NCI-H82 treated with DMSO at 0.1 percent for 48 hours (cell line): Measurements from ENCODE around the gene PTPRN2.
"Not testable (repeated sequence)": the region's sequence is repeated elsewhere in the genome, so short reads cannot be mapped to it uniquely, and the experiment has no call there.

ENCODE experiments used
- DNase-seq: peaks from one replicate; lab custom pipeline; 2025; ENCODE audit not compliant: unreplicated experiment; lab: John Stamatoyannopoulos, UW

Gene PTPRN2

GRCh38 chr7:158357106-158357897, 230.3 kb downstream of the PTPRN2 start:
- DNase-seq, result no peak

GRCh38 chr7:158356454-158356853, 231.2 kb downstream of the PTPRN2 start:
- DNase-seq, result no peak

- DNase-seq, result no peak
These were observed 232.1 kb downstream of the PTPRN2 start for GRCh38 chr7:158355456-158356065.

GRCh38 chr7:158354861-158355260, 232.8 kb downstream of the PTPRN2 start:
- DNase-seq, result no peak

GRCh38 chr7:158353606-158354570, 233.7 kb downstream of the PTPRN2 start:
- no peak for DNase-seq

- not testable (repeated sequence) for DNase-seq
These were observed 235.5 kb downstream of the PTPRN2 start for GRCh38 chr7:158351899-158352729.

DNA sequence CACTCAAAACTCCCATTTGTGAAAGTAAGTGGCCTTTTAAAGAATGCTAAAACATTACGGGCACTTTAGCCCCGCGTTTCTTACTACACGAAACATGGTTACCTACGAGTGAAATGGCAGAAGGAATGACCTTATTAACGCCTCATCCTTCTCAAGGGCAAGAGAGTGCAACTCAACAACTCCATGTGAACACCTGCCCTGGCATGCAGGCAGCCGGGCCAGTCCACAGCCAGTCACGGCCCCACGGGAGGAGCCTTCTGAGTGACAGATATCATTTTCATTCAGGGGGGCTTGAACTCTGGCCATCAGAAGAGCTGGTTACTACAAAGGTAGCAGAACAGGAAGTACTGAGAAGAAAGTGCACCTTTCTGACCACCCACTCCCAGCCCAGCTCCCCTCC, 236.1 kb downstream of the PTPRN2 start:
- DNase-seq, result no peak

- DNase-seq, result no peak
These were observed 236.6 kb downstream of the PTPRN2 start for GRCh38 chr7:158351051-158351450.

- DNase-seq, result no peak
These were observed 237.3 kb downstream of the PTPRN2 start for GRCh38 chr7:158350166-158350900.

DNA sequence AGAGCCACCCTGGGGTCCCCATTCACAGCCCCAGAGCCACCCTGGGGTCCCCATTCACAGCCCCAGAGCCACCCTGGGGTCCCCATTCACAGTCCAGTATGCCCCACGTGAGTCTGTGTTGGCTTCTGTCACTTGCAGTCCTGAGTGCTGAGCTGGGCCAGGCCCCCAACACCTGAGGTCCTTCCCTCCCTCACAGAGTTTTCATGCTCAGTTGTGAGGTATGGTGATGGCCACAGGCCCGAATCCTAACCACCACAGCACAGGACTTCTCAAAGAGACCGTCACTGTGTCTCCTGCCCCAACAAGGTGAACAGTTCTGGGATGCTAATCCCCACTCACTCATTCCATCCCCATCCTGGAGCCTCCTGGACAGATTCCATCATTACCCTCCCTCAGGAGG, 239.2 kb downstream of the PTPRN2 start:
- DNase-seq, result no peak

GRCh38 chr7:158348039-158348438, 239.6 kb downstream of the PTPRN2 start:
- DNase-seq, result not testable (repeated sequence)

DNA sequence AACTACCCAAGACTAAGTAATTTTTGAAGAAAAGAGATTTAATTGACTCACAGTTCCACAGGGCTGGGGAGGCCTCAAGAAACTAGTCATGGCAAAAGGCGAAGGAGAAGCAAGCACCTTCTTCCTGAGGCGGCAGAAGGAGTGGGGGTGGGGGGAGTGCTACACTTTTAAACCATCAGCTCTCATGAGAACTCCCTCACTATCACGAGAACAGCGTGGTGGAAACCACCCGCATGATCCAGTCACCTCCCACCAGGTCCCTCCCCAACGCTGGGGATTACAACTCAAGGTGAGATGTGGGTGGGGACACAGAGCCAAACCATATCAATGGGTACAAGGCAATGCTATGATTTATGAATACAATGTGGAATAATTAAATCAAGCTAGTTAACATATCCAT, 241.9 kb downstream of the PTPRN2 start:
- no peak for DNase-seq

DNA sequence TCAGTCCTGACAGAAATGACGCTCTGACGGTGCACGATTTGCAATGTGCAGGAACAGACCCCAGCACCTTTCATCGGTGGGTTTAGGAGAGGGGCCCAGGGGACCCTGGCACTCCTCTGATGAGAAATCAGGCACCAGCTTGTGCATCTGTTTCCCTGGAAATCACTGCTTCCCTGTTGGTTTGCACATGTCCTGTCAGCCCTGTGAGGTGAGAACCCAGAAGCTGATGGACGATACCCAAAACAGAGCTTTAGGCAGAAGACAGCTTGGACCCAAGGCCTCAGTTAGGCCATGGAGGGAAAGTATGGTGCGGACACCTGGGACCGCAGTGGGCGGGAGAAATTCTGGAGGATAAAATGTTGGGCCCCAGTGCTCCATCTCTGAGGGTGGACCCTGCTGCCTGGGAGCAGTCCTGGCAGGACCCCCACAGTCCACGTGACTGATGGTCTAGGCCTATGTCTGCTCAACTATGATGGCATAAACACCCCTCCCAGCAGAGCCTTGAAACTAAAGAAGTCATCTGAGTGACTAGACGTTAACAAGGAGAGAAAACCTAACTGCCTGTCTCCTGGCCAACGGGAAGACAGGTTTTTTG, 242.8 kb downstream of the PTPRN2 start:
- no peak for DNase-seq

DNA sequence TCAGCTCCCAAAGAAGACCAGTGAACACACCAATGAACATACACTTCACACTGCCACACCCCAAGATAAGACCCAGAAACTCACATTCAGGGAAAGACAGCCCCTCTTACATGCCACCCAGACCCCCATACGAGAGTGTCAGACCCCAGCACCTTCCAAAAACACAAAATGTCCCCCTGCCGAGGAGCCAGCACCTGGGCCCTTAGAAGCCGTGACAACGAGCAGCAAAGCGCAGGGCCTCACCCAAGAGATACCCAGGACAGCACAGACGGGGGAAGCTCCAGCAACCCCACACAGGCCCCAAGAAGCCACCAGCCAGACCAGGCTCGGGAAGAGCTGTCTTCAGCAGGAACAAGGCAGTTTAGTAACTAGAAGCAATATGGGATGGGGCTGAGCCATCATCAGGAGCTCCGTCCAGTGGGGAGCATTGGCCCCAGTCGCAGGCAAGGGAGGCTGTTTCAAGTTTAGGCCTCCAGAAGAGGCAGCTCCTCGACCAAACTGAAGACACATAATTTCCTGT, 243.6 kb downstream of the PTPRN2 start:
- DNase-seq, result no peak

- no peak for DNase-seq
These were observed 244.1 kb downstream of the PTPRN2 start for GRCh38 chr7:158343526-158343925.

DNA sequence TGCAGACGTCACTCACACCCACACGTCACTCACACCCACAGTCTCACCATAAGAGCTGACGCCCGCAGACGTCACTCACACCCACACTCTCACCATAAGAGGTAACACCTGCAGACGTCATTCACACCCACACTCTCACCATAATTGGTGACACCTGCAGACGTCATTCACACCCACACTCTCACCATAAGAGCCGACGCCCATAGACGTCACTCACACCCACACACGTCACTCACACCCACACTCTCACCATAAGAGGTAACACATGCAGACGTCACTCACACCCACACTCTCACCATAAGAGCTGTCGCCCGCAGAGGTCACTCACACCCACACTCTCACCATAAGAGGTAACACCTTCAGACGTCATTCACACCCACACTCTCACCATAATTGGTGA, 246.5 kb downstream of the PTPRN2 start:
- DNase-seq, result not testable (repeated sequence)

DNA sequence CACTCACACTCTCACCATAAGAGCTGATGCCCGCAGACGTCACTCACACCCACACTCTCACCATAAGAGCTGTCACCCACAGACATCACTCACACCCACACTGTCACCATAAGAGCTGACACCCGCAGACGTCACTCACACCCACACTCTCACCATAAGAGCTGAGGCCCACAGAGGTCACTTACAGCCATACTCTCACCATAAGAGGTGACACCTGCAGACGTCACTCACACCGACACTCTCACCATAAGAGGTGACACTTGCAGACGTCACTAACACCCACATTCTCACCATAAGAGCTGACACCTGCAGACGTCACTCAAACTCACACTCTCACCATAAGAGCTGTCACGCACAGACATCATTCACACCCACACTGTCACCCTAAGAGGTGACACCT, 250.7 kb downstream of the PTPRN2 start:
- not testable (repeated sequence) for DNase-seq

- not testable (repeated sequence) for DNase-seq
These were observed 255.1 kb downstream of the PTPRN2 start for GRCh38 chr7:158332516-158332915.

GRCh38 chr7:158331826-158332450, 255.7 kb downstream of the PTPRN2 start:
- not testable (repeated sequence) for DNase-seq
